Astrocyte (in vitro differentiated cells and primary cell): ENCODE data around the gene ADGRG4.

ENCODE experiments used
- CTCF ChIP-seq: IDR thresholded peaks from 2 replicates; pipeline ENCODE4 v1.5.1; 2011; ENCODE audit warnings: low read depth, mild to moderate bottlenecking, inconsistent platforms, low read length, moderate library complexity; ENCODE audit not compliant: insufficient read depth
- EZH2 ChIP-seq: IDR thresholded peaks from 2 replicates; pipeline ENCODE4 v1.6.1; 2012; ENCODE audit warnings: mild to moderate bottlenecking, low read length, inconsistent platforms; ENCODE audit not compliant: insufficient read depth

GRCh38 chrX:136273986-136274385 is 26.8 kb upstream of the ADGRG4 start:
- TF ChIP-seq CTCF (no peak), EZH2 (no peak)
